Suprapubic skin (tissue), 4 donors: ENCODE results near the gene TPD52L1. TPM values are rescaled to one million over a fixed set of nuclear protein-coding genes. Genes with fewer than 3 reads are reported as not detected.
A peak's percentile ranks its signal among the peaks of the same experiment; 100 is the strongest.

Experiments
- DNase-seq, 2 donors: peaks; one replicate each; pipeline ENCODE4 v3.0.0-alpha.2; 2019; ENCODE audit warnings: low spot score in 2 of 2
- H3K27ac ChIP-seq: fragments of 200-600 bp; sonication (generic); one replicate; pipeline ENCODE4 v1.5.1; 2019
- H3K27me3 ChIP-seq: fragments of 200-600 bp; sonication (generic); one replicate; pipeline ENCODE4 v1.5.1; 2019
- H3K36me3 ChIP-seq: fragments of 200-600 bp; sonication (generic); one replicate; pipeline ENCODE4 v1.5.1; 2019
- H3K4me1 ChIP-seq: fragments of 200-600 bp; sonication (generic); one replicate; pipeline ENCODE4 v1.5.1; 2019
- H3K4me3 ChIP-seq: fragments of 200-600 bp; sonication (generic); one replicate; pipeline ENCODE4 v1.5.1; 2019; ENCODE audit warnings: mild to moderate bottlenecking
- H3K9me3 ChIP-seq: fragments of 200-600 bp; sonication (generic); one replicate; pipeline ENCODE4 v1.5.1; 2019
- EP300 ChIP-seq: sonication (generic); formaldehyde crosslinking; IDR thresholded peaks from one replicate; pipeline ENCODE4 v1.6.1; 2017; ENCODE audit warnings: antibody characterized with exemption
- POLR2A ChIP-seq, 2 donors: fragments of 450-650 bp; IDR thresholded peaks; one replicate each; pipeline ENCODE4 v1.6.1; 2017; ENCODE audit warnings: antibody characterized with exemption in 2 of 2, mild to moderate bottlenecking in 2 of 2, moderate library complexity in 2 of 2
- POLR2AphosphoS5 ChIP-seq, 3 donors: sonication (generic); formaldehyde crosslinking; IDR thresholded peaks; one replicate each; pipeline ENCODE4 v1.6.1; 2017; ENCODE audit warnings: antibody characterized with exemption in 3 of 3
- WGBS: methylation state at CpG from one replicate; pipeline ENCODE4 v1.1.5; 2018; 5-methylcytosine and 5-hydroxymethylcytosine counted together
- total RNA-seq, 4 donors: library from RNA; depleted of rRNA; stranded (reverse); fragments of >200 nt; gene quantifications; one replicate each; pipeline ENCODE4 v1.1.0, GENCODE V29; 2016
- TF ChIP-seq, protein P1 (sequence below), 2 donors: fragments of 200-600 bp in 1 of 2; fragments of 450-650 bp in 1 of 2; sonication (generic) in 1 of 2; IDR thresholded peaks; one replicate each; pipeline ENCODE4 v1.5.1; 2016 to 2019; ENCODE audit warnings: antibody characterized with exemption in 2 of 2, mild to moderate bottlenecking in 1 of 2, moderate library complexity in 1 of 2

Gene TPD52L1
- total RNA-seq, 4 donors from 2014 or later: 146 to 202 (median 190) TPM

GRCh38 chr6:125188037-125188436 lies 34.5 kb downstream of the TPD52L1 start:
- TF ChIP-seq POLR2A (IDR thresholded peaks at IDR 0.05) (no peak), EP300 (no peak), POLR2AphosphoS5 (IDR thresholded peaks at IDR 0.05) (no peak)
- TF ChIP-seq, protein P1, sequence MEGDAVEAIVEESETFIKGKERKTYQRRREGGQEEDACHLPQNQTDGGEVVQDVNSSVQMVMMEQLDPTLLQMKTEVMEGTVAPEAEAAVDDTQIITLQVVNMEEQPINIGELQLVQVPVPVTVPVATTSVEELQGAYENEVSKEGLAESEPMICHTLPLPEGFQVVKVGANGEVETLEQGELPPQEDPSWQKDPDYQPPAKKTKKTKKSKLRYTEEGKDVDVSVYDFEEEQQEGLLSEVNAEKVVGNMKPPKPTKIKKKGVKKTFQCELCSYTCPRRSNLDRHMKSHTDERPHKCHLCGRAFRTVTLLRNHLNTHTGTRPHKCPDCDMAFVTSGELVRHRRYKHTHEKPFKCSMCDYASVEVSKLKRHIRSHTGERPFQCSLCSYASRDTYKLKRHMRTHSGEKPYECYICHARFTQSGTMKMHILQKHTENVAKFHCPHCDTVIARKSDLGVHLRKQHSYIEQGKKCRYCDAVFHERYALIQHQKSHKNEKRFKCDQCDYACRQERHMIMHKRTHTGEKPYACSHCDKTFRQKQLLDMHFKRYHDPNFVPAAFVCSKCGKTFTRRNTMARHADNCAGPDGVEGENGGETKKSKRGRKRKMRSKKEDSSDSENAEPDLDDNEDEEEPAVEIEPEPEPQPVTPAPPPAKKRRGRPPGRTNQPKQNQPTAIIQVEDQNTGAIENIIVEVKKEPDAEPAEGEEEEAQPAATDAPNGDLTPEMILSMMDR (IDR thresholded peaks at IDR 0.05): no peak
- no peak for DNase-seq
- H3K4me1 ChIP-seq: peaks cover 40% of the 10 kb centered on the region
- H3K27ac ChIP-seq: peak overlapping the region; percentile 52
- H3K27me3 ChIP-seq: no peaks in the 10 kb centered on the region
- H3K4me3 ChIP-seq: no peak overlapping the region
- no peaks in the 10 kb centered on the region for H3K36me3 ChIP-seq
- H3K9me3 ChIP-seq: no peaks in the 10 kb centered on the region
- WGBS: 76% methylated on average over 2 of the region's 2 CpGs

DNA sequence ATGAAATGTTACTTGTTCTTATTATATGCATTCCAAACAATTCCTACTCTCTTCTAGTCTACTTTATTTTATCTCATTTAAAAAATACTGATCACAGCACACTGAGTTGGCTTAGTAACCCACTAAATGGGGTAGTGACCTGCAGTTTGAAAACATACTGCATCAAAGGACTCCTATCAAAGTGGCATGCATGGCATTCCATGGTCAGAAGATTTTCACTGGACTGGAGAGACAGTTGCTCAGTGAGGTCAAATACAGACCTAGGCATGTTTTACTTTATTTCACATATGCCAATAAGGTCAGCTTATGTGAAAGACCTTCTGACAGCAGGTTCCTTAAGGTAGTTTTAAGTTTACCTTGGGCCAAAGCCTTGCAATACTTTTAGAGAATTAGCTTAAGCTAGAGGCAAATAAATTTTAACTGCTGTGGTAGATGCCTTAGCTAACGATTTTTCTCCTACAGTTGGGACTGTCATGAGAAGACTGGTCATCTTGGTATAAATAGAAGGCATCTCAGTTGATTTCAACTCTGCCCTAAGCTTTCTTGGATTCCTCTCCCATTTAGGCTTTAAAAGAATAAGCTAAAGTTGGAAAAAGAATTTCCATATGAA lies 35.1 kb downstream of the TPD52L1 start:
- DNase-seq: no peak
- 65% methylated on average over 1 of the region's 1 CpG for WGBS
- Histone ChIP-seq H3K9me3 (no peaks in the 10 kb centered on the region), H3K27ac (peak overlapping the region; percentile 52), H3K36me3 (no peaks in the 10 kb centered on the region), H3K27me3 (no peaks in the 10 kb centered on the region), H3K4me3 (no peak overlapping the region), H3K4me1 (peaks cover 47% of the 10 kb centered on the region)
- TF ChIP-seq POLR2A (IDR thresholded peaks at IDR 0.05) (no peak), POLR2AphosphoS5 (IDR thresholded peaks at IDR 0.05) (no peak), EP300 (no peak)
- TF ChIP-seq, protein P1 (IDR thresholded peaks at IDR 0.05): no peak

DNA sequence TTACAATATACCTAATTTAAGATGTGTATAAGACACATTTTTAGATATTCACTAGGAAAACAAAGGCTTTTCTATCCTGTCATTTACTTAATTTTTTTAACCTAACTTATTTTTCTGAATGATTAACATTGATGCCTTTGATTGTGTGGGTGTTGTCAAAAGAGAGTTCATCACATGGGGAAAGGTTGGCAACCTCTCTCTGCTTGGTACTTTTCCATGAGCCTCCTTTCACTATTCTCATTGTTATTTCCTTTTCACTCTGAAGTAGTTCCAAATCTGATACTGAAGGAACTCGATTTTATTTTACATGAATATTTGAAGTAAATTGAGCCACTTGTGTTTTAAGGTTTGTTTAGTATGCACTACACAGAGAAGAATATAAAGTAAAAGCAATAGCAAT lies 35.9 kb downstream of the TPD52L1 start:
- peak overlapping the region; percentile 82 for H3K27ac ChIP-seq
- H3K4me3 ChIP-seq: no peak overlapping the region
- TF ChIP-seq EP300 (no peak), POLR2AphosphoS5 (IDR thresholded peaks at IDR 0.05) (no peak), POLR2A (IDR thresholded peaks at IDR 0.05) (no peak)
- TF ChIP-seq, protein P1 (IDR thresholded peaks at IDR 0.05): no peak
- H3K9me3 ChIP-seq: no peaks in the 10 kb centered on the region
- H3K36me3 ChIP-seq: no peaks in the 10 kb centered on the region
- 29% methylated on average over 1 of the region's 1 CpG for WGBS
- peaks cover 53% of the 10 kb centered on the region for H3K4me1 ChIP-seq
- no peak for DNase-seq
- no peaks in the 10 kb centered on the region for H3K27me3 ChIP-seq

DNA sequence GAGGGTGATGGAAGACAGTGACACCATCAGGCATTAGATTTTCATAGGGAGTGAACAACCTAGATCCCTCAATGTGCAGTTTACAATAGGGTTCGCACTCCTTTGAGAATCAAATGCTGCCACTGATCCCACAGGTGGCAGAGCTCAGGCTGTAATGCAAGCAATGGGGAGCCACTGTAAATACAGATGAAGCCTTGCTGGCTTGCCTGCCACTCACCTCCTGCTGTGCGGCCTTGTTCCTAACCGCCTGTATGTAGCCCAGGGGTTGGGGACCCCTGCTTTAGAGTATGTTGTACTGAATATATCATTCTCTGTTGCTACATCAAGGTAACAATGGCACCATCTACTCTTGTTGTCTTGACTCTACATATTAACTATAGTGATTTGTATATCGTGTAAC lies 37.1 kb downstream of the TPD52L1 start:
- TF ChIP-seq EP300: no peak
- no peak for TF ChIP-seq POLR2AphosphoS5 (IDR thresholded peaks at IDR 0.05)
- H3K4me1 ChIP-seq: peaks cover 59% of the 10 kb centered on the region
- no peak for DNase-seq
- no peaks in the 10 kb centered on the region for H3K27me3 ChIP-seq
- H3K27ac ChIP-seq: peak overlapping the region; percentile 82
- H3K9me3 ChIP-seq: no peaks in the 10 kb centered on the region
- no peaks in the 10 kb centered on the region for H3K36me3 ChIP-seq
- H3K4me3 ChIP-seq: no peak overlapping the region
- 91% methylated on average over 4 of the region's 4 CpGs for WGBS

DNA sequence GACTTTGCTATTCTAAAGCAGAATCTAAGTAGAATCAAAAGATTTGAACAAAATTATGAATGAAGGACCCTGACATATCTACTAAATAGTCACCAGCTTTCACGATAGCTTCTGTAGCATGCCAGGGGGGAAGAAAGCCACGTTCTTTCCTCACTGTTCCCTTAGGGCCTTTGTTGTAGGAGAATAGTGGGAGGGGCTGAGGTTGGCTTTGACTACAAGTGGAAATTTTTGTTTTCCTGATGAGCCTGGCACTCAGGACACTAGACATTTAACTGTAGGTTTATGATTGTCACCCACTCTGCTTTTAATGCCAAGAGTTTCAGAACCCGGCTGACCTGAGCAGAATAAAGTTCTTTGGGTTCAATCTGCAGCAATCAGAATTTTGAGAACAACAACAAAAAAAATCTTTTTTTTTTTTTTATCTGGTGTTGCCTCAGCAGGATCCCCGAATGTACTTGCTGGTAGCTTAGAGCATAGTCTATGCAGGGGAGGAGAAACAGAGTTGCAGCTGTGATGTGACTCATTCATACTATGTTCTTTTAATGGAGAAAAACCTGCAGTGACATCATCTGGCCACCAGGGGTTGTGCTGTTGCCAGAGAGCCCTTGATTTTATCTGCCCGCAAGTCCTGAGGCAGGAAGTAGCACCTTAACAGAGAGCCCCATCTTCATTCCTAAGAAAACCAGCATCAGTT lies 38.5 kb downstream of the TPD52L1 start:
- H3K4me1 ChIP-seq: peaks cover 73% of the 10 kb centered on the region
- no peaks in the 10 kb centered on the region for H3K9me3 ChIP-seq
- TF ChIP-seq POLR2AphosphoS5 (IDR thresholded peaks at IDR 0.05) (peak in 1 of 3 donors; percentile 12), EP300 (no peak), POLR2A (IDR thresholded peaks at IDR 0.05) (no peak)
- TF ChIP-seq, protein P1 (IDR thresholded peaks at IDR 0.05): peak; percentile 68 to 75
- 28% methylated on average over 5 of the region's 5 CpGs for whole genome bisulfite sequencing
- H3K36me3 ChIP-seq: no peaks in the 10 kb centered on the region
- H3K27ac ChIP-seq: peak overlapping the region; percentile 82
- no peaks in the 10 kb centered on the region for H3K27me3 ChIP-seq
- DNase-seq: no peak
- H3K4me3 ChIP-seq: no peak overlapping the region
